Endothelial cell of umbilical vein (primary cell): Measurements from ENCODE around the gene CRYL1. TPM values are rescaled to one million over a fixed set of nuclear protein-coding genes. Genes with fewer than 3 reads are reported as not detected.

Experiments used
- BruUV-seq: library from RNA; stranded (reverse); fragments of 400-500 nt; replicated peaks from 2 replicates; lab custom pipeline; 2021; lab: Mats Ljungman, UMichigan
- CTCF ChIA-PET: fragments of 300-600, 350-600 bp; sonication (Branson Sonifier 250); formaldehyde crosslinking; loops from one replicate; lab custom pipeline; 2021; ENCODE audit warnings: antibody characterized with exemption, inconsistent platforms; lab: Charles Lee
- POLR2A ChIA-PET: fragments of 300-600, 350-600 bp; sonication (Branson Sonifier 250); formaldehyde crosslinking; loops from one replicate; lab custom pipeline; 2021; ENCODE audit warnings: antibody characterized with exemption, inconsistent platforms; lab: Charles Lee
- DNase-seq: peaks from one replicate; pipeline ENCODE4 v3.0.0-alpha.2; 2011; ENCODE audit warnings: low read depth, low spot score
- FAIRE-seq: peaks from 2 replicates; lab custom pipeline; 2011; peaks lifted over from hg19 to GRCh38; lab: Jason Lieb, UNC
- H2AFZ ChIP-seq: 2 replicates; pipeline ENCODE4 v1.6.0; 2012; ENCODE audit warnings: low read depth, low read length, control low read depth, inconsistent platforms
- H3K27ac ChIP-seq: 2 replicates; pipeline ENCODE4 v1.5.1; 2011; ENCODE audit warnings: low read depth, mild to moderate bottlenecking, control low read depth, low read length, moderate library complexity; ENCODE audit not compliant: insufficient read depth
- H3K27me3 ChIP-seq, 2 experiments: 2 replicates each; pipeline versions ENCODE4 v1.6.0 to v1.6.1; 2011; ENCODE audit warnings: low read length in 2 of 2, mixed read lengths in 1 of 2; ENCODE audit not compliant: control insufficient read depth in 2 of 2, insufficient read depth in 2 of 2
- H3K36me3 ChIP-seq, 2 experiments: 2 replicates in 1 of 2; 3 replicates in 1 of 2; pipeline ENCODE4 v1.5.1; 2011; ENCODE audit warnings: low read length in 2 of 2, mild to moderate bottlenecking in 1 of 2, moderate library complexity in 1 of 2; ENCODE audit not compliant: control insufficient read depth in 2 of 2, insufficient read depth in 2 of 2; ENCODE audit errors: extremely low read depth in 1 of 2
- H3K4me1 ChIP-seq: 3 replicates; pipeline ENCODE4 v1.5.1; 2011; ENCODE audit warnings: mild to moderate bottlenecking, low read length; ENCODE audit not compliant: control insufficient read depth, insufficient read depth; ENCODE audit errors: extremely low read depth
- H3K4me2 ChIP-seq: 2 replicates; pipeline ENCODE4 v1.6.1; 2011; ENCODE audit warnings: low read length, control low read depth, mixed read lengths; ENCODE audit not compliant: insufficient read depth
- H3K4me3 ChIP-seq, 3 experiments: fragments of 200-600 bp in 1 of 3; sonication (generic), shearing (Covaris generic) in 1 of 3; replicated peaks in 1 of 3; 2 replicates each; pipeline ENCODE4 v1.5.1; 2011 to 2016; ENCODE audit warnings: control low read depth in 3 of 3, low read length in 3 of 3, mild to moderate bottlenecking in 2 of 3, inconsistent platforms in 1 of 3, low read depth in 1 of 3, moderate library complexity in 1 of 3; ENCODE audit not compliant: insufficient read depth in 1 of 3
- H3K79me2 ChIP-seq: 2 replicates; pipeline ENCODE4 v1.6.0; 2012; ENCODE audit warnings: low read length, inconsistent platforms; ENCODE audit not compliant: control insufficient read depth, insufficient read depth
- H3K9ac ChIP-seq: replicated peaks from 2 replicates; pipeline ENCODE3; 2011; ENCODE audit warnings: low read length, control low read depth; ENCODE audit not compliant: insufficient read depth; ENCODE audit errors: extremely low read depth
- H3K9me1 ChIP-seq: replicated peaks from 3 replicates; pipeline ENCODE4 v1.6.0; 2011; ENCODE audit warnings: mild to moderate bottlenecking, low read length; ENCODE audit not compliant: control insufficient read depth, insufficient read depth; ENCODE audit errors: extremely low read depth
- H3K9me3 ChIP-seq: replicated peaks from 2 replicates; pipeline ENCODE4 v1.5.1; 2012; ENCODE audit warnings: low read length, inconsistent platforms; ENCODE audit not compliant: control insufficient read depth, insufficient read depth
- H4K20me1 ChIP-seq: replicated peaks from 2 replicates; pipeline ENCODE3; 2011; ENCODE audit warnings: mild to moderate bottlenecking, low read length; ENCODE audit not compliant: control insufficient read depth, insufficient read depth; ENCODE audit errors: extremely low read depth
- CTCF ChIP-seq, 2 donors: IDR thresholded peaks; 1 replicate in 1 of 2; 2 replicates in 1 of 2; pipeline ENCODE4 v1.5.1; 2011; ENCODE audit warnings: low read length in 2 of 2, mild to moderate bottlenecking in 2 of 2, moderate library complexity in 2 of 2, control low read depth in 1 of 2, inconsistent platforms in 1 of 2, low read depth in 1 of 2; ENCODE audit not compliant: insufficient read depth in 1 of 2; ENCODE audit errors: extremely low read depth in 1 of 2
- EZH2 ChIP-seq: IDR thresholded peaks from 2 replicates; pipeline ENCODE4 v1.6.1; 2012; ENCODE audit warnings: borderline replicate concordance, low read depth, mild to moderate bottlenecking, moderate library complexity, low read length, inconsistent platforms; ENCODE audit not compliant: severe bottlenecking
- FOS ChIP-seq: IDR thresholded peaks from 2 replicates; pipeline ENCODE4 v1.6.1; 2011; ENCODE audit warnings: mild to moderate bottlenecking, low read length, moderate library complexity, borderline replicate concordance; ENCODE audit not compliant: insufficient read depth
- GATA2 ChIP-seq: IDR thresholded peaks from 2 replicates; pipeline ENCODE4 v1.7.0; 2011; ENCODE audit warnings: low read depth, mild to moderate bottlenecking, moderate library complexity, mixed read lengths, low read length; ENCODE audit not compliant: insufficient read length, insufficient read depth
- JUN ChIP-seq: IDR thresholded peaks from 2 replicates; pipeline ENCODE4 v1.6.1; 2011; ENCODE audit warnings: borderline replicate concordance, low read depth; ENCODE audit not compliant: insufficient read length, insufficient read depth
- MYC ChIP-seq: IDR thresholded peaks from one replicate; pipeline ENCODE4 v1.6.1; 2011; ENCODE audit warnings: mild to moderate bottlenecking, low read depth, low read length
- POLR2A ChIP-seq: IDR thresholded peaks from 2 replicates; pipeline ENCODE4 v1.6.1; 2012; ENCODE audit warnings: low read depth, mild to moderate bottlenecking, control low read depth, low read length
- POLR2AphosphoS5 ChIP-seq: IDR thresholded peaks from 2 replicates; pipeline ENCODE4 v1.6.1; 2012; ENCODE audit warnings: low read depth, mild to moderate bottlenecking, control low read depth, low read length, moderate library complexity; ENCODE audit not compliant: insufficient read depth
- dilution Hi-C: fragments of 300-500 bp; cut with MboI; formaldehyde crosslinking; loops from one replicate; pipeline ENCODE4 v1.15.0; 2019; ENCODE audit warnings: low sequenced_read_pairs; ENCODE audit not compliant: extremely low pct_ligation_motif_present
- intact Hi-C: fragments of 100-400 bp; cut with micrococcal nuclease; formaldehyde crosslinking; loops from one replicate; pipeline ENCODE4 v1.10.0; 2022
- polyA plus RNA-seq, 4 experiments: library from polyadenylated mRNA; depleted of rRNA in 3 of 4; stranded (reverse) in 3 of 4; unstranded in 1 of 4; fragments of >200 nt; gene quantifications; 2 replicates each; pipeline versions ENCODE4 v1.2.1 to v1.2.3, GENCODE V29; 2011 to 2012; ENCODE audit warnings: missing spikeins in 1 of 4
- total RNA-seq: library from RNA; stranded (reverse); gene quantifications from 2 replicates; pipeline ENCODE4 v1.2.3, GENCODE V29; 2021
- TF ChIP-seq, protein P1 (sequence below): IDR thresholded peaks from 2 replicates; pipeline ENCODE4 v1.6.1; 2011; ENCODE audit not compliant: insufficient read depth, insufficient read length

Gene CRYL1
- total and polyA plus RNA-seq, 2 donors (not counting 3 experiments of a cell fraction or from before 2014, with no cell fraction given) = 13.9 to 39.0 TPM

GRCh38 chr13:20442798-20443381, 82.8 kb downstream of the CRYL1 start:
- H3K9me1 ChIP-seq = no peaks in the 10 kb centered on the region
- H3K4me2 ChIP-seq = no peak overlapping the region
- CTCF ChIA-PET = no interaction called here
- no TSS peak for BruUV-seq
- no peaks in the 10 kb centered on the region for H3K36me3 ChIP-seq
- no peak overlapping the region for H3K27ac ChIP-seq
- H3K79me2 ChIP-seq = no peaks in the 10 kb centered on the region
- TF ChIP-seq FOS (no peak), GATA2 (no peak), POLR2A (no peak), MYC (no peak), JUN (no peak), EZH2 (no peak), CTCF (IDR thresholded peaks at IDR 0.05; ENCODE audit: extremely low read depth in 1 of 2, insufficient read depth in 1 of 2, low read depth in 1 of 2, low read length in 2 of 2) (no peak), POLR2AphosphoS5 (no peak)
- TF ChIP-seq, protein P1, sequence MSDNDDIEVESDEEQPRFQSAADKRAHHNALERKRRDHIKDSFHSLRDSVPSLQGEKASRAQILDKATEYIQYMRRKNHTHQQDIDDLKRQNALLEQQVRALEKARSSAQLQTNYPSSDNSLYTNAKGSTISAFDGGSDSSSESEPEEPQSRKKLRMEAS = no peak
- H4K20me1 ChIP-seq = no peaks in the 10 kb centered on the region
- FAIRE-seq = no peak
- dilution Hi-C loops = no loop called here
- H3K9ac ChIP-seq = no peak overlapping the region
- H3K4me3 ChIP-seq = no peak overlapping the region
- DNase-seq = no peak
- H3K9me3 ChIP-seq = no peaks in the 10 kb centered on the region
- POLR2A ChIA-PET = no interaction called here
- intact Hi-C loops = no loop called here
- no peak overlapping the region for H2AFZ ChIP-seq
- no peaks in the 10 kb centered on the region for H3K4me1 ChIP-seq
- peaks cover 0 to 2% of the 10 kb centered on the region in 2 experiments for H3K27me3 ChIP-seq
